Muscle of back (tissue), 11 donors: Measurements from ENCODE around the gene RAB30. TPM values are rescaled to one million over a fixed set of nuclear protein-coding genes. Genes with fewer than 3 reads are reported as not detected.
"Not testable (repeated sequence)": the region's sequence is repeated elsewhere in the genome, so short reads cannot be mapped to it uniquely, and the experiment has no call there.

Source experiments
- DNase-seq, 3 donors: peaks; one replicate each; pipeline versions ENCODE4 v3.0.0 to v3.0.0-alpha.2; 2013
- polyA plus RNA-seq, 10 donors: library from polyadenylated mRNA; unstranded; fragments of 120-200 nt; gene quantifications; one replicate each; pipeline ENCODE4 v1.2.1, GENCODE V29; 2013; ENCODE audit not compliant: insufficient read length in 10 of 10

RAB30 gene
- polyA plus RNA-seq, 10 donors = 11.1 to 16.2 (median 14.1) TPM

DNA sequence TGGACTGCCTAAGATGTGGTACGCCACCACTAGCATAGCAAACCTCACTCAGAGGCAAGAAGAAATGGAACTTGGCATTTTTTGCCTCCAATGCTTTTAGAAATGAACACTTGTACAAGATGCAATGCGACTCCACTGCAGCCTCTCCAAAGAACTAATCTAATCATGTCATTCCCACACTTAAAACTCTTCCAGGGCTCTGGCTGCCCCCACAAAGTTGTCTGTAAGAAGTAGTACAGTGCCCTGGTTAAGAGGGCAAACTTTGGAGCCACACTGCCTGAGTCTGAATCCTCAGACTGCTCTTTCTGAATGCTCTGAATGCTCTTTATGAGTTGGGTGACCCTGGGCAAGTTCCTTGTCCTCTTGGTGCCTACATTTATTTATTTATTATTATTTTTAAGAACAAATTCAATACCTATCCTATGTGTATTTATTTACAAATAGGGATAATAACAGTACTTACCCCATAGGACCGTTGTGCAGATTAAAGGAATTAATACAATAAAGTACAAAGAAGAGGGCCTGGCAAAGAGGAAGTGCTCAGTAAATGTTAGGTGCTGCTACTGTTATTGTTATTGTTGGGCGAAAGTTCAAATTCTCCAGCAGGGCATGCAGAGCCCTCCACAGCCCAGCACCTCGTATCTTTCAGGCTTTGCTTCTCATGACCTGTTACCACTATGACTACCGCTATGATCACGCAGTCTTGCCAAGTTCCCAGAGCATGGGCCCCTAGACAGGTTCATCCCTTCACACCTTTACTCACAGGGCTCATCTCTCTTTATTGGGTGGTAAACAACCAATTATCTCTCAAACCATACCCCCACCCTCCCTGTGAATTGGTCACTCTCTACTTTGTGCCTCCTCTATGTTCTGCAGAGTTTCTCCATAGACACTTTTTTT is 59.3 kb downstream of the RAB30 start:
- DNase-seq = no peak

DNA sequence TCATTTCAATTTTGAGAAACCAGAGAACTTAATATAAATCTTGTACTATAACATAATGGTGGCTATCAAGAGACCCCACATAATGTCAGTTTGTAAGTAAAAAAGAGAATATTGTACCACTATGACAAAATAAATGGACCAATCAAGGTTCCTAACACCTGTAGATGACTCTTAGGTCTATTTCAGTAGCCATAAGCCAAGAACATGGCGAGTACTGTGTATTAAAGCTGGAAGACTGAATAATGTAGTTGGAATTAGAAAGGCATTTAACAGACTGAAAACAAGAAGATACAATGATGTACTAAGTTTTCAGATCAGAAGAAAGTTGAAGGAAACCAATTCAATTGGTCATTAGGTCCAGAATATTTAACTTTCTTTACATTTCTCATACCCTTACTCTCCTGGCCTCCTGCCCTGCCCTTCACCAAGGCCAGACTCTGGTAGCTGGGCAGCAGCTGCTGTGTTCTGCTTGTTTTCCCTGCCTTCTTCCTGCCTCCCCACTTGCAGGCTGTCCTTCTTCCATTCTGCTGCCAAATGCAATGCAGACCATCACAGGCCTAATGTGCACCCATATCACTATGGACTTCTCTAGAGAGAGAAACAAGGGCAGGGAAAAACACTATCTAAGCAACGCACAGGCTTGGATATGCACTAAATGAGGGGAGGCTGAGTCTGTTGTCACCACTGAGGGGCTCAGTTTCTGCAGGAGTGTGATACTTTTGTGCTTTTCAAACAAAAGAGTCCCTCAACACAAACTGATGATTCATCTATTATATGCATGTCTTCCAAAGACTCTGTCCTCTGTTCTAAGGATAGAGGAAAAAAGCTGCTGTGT is 60.1 kb downstream of the RAB30 start:
- DNase-seq = no peak

DNA sequence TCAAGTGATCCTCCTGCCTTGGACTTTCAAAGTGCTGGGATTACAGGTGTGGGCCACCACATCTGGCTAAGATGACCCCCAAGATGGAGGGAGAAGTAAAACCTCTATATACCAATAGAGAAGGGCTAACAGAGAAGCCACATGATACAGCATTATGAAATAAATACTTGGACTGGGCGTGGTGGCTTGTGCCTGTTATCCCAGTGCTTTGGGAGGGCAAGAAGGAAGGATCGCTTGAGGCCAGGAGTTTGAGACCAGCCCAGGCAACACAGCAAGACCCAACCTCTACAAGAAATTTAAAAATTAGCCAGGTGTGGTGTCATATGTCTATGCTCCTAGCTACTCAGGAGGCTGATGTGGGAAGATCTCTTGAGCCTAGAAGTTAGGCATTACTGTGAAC is 61.7 kb downstream of the RAB30 start:
- no peak for DNase-seq

DNA sequence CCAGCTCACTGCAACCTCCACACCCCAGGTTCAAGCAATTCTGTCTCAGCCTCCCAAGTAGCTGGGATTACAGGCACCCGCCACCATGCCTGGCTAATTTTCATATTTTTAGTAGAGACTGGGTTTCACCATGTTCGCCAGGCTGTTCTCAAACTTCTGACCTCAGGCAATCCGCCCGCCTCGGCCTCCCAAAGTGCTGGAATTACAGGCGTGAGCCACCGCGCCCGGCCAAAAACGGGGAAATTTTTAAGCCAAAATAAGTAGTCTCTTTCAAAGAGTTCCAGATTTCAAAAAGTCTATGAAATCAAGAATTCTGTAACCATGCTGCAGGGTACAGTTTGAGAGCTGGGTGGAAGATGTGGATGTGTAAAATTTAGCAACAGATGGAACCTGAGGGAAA is 62.6 kb downstream of the RAB30 start:
- not testable (repeated sequence) for DNase-seq

DNA sequence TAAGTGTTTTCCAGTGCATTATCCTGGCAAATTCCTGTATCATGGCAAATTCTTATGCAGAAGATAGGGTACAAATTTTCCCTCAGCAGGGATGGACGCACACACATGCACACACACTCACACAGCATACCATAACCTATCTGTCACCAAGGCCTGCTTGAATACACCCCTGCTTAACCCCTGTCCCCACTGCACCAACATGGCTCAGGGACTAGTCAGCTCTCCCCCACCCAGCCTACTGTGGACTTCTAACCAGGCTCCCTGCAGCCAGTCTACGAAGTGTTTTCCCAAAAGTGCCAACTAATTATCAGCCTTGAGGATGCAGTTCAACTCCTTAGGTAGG is 63.1 kb downstream of the RAB30 start:
- no peak for DNase-seq

DNA sequence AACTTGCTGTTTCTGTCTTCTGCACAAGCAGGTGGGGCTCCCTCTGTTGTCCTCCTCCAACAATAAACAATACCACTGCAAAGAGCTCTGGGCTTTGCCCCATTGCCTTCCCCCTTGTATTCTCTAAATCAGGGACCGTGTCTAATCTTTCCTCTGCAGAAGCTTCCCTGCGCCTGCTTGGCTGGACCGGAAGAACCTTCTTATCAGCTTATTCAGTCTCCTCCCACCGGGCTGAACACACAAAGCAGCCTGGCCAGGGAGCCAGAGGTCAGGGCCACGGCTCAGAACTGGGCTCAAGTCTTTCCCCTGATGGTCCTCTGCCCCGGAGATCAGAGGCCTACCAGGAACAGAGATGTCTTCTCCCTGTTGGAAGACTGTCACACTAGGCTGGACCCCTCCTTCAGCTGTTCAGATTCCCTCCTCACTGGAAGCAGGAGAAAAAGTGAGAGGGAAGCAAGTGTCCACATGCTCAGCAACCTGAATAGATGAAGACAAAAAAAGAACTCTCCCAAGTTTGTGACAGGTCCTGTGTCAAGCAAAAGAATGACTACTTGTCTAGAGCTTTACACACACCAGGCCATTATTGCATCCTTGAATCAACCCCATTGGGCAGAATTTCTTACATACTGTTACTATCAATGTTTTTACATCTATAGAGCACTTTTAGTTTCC is 63.7 kb downstream of the RAB30 start:
- peak in 1 of 3 donors; percentile 38 for DNase-seq

DNA sequence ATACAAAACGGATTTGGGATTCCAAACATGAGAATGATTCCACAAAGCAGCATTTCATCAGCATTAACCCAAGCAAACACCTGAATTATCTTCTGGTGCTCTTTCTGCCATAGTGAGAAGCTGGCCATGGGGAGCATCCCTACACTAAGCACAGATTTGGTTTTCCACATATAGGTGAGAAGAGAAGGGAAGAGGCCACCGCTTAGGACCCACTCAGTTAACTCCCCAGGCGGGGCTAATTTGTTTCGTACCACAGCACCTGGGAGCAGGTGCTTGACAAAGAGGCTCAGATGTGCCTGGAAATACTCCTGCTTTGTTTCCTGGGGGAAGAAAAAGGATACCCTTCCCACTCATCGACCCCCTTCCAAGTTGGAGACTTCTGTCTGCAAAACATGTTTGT is 64.2 kb downstream of the RAB30 start:
- no peak for DNase-seq

DNA sequence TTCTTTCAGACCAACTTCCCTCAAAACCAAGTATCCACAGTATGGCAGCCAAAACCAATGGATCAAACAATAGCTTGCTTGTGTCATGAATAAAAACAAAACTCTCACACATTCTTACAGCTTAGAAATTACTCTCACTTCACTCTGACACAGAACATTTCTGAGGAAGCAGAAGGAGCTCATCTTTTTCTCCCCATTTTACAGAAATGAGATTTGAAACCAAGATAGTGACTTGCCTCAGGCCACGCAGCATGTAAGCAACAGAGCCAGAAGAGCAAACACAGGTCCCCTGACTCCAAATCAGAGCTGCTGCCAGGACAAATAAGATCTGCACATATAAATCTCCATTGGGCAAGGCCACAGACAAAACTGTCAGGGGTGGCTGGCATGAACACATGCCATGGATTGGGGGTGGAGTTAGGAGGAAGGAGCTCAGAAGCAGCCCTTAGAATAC is 64.8 kb downstream of the RAB30 start:
- DNase-seq = no peak

DNA sequence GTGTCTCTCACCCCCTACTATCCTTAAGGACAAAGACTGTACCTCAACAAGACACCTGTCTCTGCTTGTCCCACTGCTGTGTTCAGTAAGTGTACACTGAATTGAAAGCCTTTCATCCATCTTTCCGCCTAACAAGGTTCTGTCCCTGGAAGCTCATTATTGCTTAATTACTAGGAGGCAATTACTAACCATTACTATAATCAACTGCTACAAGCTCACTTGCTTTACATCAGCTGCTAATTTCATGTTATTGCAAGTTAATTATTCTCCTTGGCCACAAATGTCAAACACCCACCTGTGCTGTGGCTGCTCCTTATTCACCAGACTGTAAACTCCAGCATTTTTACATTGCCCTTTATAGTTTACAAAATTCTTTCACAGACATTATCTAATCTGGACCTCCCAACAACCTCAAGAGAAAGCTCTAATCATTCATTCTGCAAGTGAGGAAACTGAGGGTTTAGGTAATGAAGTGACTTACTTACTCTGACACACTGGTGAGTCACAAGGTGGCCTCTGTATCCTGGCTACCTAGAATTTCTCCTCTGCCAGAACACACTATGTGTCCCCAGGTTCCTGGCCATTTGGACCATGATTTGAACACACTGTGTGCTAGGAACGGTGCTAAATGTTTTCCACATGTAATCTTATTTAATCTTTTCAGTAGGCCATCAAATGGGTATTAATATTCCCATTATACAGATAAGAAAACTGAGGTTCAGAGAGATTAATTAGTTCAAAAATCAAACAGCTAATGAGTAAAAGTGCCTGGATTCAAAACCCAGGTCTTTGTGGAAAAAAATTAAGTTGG is 66.7 kb downstream of the RAB30 start:
- DNase-seq = no peak

DNA sequence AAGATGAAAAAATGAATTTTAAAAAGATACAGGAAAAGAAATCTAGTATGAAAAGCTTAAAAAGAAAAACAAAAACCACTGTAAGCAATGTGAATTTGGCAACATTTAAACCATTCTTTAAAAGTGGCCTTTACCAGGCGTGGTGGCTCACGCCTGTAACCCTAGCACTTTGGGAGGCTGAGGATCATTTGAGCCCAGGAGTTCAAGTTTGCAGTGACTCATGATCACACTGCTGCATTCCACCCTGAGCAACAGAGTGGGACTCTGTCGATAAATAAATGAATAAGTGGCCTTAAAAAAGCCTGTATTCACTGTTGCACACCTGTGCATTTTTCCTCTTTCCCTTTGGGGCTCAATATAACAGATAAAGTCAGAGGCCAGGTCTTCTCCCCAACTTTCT is 69.2 kb downstream of the RAB30 start:
- DNase-seq = no peak

DNA sequence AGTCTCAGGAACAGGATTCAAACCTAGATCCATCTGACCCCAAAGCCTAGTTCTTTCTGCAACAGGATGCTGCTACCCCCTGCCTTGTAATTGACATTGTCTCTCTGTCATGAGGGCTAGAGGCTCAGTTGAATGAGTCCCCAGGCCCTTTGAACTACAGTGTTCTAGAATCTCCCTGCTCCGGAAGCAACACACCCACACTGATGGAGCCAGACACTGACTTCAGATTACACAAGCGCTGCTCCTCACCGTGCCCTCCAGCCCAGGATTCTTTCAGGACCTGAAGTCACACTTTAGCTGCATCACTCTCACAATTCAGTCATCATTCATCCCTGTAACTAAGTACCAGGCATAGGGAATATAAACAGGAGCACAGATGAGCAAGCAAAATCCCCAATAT is 69.6 kb downstream of the RAB30 start:
- DNase-seq = no peak

DNA sequence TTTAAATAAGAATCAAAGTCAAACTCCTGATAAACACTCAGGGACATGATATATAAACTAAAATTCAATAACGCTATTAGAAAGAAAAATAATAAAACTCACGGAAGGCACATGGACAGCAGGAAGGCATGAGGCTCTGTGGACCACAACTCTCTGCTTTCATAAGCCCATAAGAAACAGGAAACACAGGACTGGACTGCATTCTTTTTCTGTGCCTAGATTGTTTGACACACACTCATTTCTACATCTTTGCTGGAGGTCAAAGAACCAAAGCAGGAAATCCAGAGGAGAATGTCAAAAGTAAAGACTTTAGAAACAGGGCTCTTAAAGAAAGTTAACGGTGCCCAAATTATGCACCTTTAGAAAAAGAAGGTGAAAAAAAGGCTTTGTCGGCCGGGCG is 71.3 kb downstream of the RAB30 start:
- no peak for DNase-seq

DNA sequence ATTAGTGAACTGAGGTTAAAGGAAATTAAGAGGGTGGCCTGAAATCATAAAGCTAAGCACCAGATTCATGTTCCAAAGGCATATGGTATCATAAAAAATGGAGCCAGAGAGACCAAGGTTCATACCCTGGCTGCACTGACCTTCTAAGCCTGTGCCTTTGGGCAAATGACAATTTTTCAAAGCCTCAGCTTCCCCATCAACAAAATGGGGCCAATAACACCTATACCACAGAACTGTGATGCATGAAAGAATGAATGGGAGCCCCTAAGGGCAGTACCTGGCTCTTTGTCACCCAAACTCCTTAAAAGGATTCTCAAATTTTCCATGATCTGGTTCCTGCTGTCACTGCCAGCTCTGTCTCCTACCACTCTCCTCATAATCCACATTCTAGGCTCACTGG is 72.5 kb downstream of the RAB30 start:
- no peak for DNase-seq

DNA sequence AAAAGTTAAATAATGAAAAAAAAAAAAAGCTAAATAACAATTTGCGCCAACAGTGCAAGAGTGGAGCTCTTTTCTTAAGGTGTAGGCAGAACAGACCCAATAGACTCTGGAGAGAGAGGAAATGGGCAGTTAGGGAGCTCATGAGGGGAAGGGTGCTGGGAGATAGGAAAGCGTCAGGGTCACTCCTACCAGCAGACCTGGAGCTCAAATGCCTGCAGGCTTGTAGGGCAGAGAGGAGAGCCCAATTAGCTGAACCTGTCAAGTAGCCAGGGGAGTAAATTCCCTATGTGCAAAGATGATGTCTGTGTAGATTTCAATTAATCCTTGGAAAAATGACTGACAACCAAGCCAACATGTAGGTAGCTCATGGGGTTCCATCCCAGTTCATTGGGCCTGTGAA is 73.0 kb downstream of the RAB30 start:
- DNase-seq = no peak

DNA sequence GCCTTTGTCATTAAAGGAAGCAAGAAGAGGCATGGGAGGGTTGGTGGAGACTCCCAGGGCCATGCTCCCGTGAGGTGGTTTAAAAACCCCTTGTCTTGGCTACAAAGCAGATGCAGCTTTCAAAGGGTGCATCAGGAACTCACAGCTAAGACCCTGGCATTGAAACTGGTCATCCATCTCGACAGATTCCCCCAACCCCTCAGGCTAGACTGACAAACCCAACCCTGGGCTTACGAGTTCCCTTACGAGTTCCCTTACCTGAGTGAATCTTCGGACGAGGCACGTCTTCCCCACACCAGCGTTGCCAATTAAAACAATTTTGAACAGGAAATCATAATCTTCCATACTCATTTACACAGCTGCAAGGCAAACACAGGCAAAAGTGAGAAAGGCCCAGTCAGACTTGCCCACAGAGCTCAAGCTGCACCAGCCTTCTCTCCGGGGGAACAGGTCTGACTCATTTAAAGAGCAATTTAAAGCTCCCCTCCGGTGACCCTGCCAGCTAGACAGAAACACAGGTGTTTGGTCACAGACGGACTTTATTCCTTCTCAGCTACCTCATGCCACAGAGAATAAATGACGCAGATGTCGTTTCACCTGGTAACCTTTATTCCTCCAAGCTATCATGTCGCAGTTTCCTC is 74.6 kb downstream of the RAB30 start:
- no peak for DNase-seq

DNA sequence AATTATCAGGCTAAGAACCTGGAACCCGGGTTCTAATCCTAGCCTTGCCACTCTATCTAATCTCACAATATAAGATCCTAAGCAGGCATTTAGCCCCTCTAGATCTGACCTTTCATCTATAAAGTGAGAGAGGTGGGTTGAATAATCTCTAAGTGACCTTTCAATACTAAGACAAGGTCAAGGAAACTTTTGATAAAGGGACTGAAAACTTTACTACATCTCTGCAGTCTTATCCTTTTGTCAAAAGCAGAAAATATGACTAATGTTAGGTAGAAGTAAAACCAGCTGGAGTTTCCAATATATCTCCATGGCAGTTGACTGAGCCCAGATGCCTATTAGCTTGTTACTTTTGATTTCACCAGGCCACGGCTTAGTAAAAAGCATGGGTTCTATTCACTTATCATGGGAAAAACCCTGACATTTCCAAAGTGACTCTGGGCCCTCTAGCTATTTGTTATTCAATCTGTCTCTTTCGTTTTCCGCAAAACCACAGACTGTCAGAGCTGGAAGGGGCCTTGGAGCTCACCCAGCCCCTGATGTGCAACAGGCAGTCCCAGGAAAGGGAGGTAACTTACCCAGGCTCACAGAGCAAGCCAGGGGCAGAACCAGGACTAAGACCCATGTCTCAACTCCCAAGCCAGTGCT is 75.8 kb downstream of the RAB30 start:
- peak in 1 of 3 donors; percentile 37 for DNase-seq

DNA sequence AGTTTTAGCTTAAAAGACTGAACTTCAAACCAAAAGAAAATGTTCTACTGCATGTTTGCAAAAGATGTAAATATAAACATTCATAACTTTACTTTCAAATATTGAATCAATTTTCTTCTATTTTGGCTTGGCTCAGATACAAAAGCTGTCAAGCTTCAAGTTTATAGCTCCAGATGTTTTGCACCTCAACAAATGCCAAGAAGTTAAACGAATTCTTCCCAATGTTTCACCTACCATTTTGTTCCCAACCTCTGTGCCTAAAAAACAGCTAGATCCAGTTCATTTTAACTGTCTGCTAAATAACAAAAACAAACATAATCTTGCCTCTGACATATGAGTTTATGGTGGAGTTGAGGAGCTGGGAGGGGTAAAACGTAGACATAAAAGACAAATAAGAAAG is 76.5 kb downstream of the RAB30 start:
- DNase-seq = peak; percentile 54 to 84 (median 62)

DNA sequence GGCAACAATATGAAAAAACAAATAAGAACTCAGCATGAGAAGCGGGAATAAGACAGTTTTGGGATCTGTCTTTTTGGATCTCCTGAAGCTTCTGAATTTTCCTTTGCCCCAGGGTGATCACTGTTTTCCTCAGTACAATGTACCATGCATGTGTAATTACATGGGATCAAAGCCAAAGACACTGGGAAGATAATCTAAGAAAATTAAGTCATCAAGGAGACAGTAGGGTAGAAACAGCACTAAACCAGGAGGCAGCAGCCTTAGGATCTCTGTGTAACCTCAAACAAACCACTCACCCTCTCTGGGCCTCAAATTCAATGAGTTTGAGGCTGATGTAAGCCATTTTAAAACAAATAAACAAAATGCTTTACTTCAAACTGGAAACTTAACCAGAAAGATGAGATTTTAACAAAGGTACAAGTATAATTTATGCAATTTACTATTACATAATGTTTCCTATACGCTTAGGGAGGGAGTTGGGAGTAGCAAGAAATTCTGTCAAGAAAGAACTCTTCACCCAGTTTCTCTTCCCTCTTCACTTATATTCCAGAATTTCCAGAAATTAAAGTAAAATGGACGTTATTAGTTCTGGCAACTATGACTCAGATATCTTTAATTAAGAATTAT is 77.0 kb downstream of the RAB30 start:
- DNase-seq = peak in 1 of 3 donors; percentile 67

DNA sequence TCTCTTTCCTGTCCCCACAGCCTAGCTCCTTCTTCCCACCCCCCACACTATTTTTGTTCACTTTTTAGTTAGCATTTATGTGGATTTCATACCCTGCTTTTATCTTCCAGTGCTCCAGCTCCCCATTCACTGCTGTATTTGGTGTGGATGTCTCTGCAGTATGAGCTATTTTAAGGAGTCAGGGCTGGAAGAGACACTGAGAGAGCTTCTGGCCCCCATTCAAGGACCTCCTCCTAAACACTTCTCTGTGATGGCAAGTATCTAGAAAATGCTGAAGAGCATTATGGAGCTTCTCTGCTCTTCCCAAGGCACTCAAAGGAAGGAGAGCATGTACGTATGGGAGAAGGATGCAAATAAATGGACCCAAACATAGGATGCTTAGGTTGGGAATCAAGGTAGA is 79.5 kb downstream of the RAB30 start:
- DNase-seq = peak in 2 of 3 donors; percentile 55 to 71
